ENCODE results near the gene MOCS2. TPM values are rescaled to one million over a fixed set of nuclear protein-coding genes. Genes with fewer than 3 reads are reported as not detected.

MOCS2 gene
- total RNA-seq: 100 to 1,000 TPM in 1 of 10 donors, 10 to 100 TPM in 9; 68.3 to 113 (median 80.3) TPM
- 100 to 1,000 TPM in 1 of 2 donors, 10 to 100 TPM in 1; 66.3 to 135 TPM for polyA plus RNA-seq
- long read RNA-seq, donor 1, transcript MOCS2-203 (7 exons, 1,337 nt): major isoform, 103 of 132 reads
- long read RNA-seq, donor 1, transcript MOCS2-202 (7 exons, 1,785 nt): minor isoform, 11 of 132 reads
- long read RNA-seq, donor 1, partial matches to known transcripts: 5 of 132 reads
- long read RNA-seq, donor 1, other reads (novel, unspliced or antisense): 10 of 132 reads
- long read RNA-seq, donor 2, transcript MOCS2-202 (7 exons, 1,785 nt): minor isoform, 15 of 118 reads
- long read RNA-seq, donor 2, transcript MOCS2-203 (7 exons, 1,337 nt): major isoform, 87 of 118 reads
- long read RNA-seq, donor 2, partial matches to known transcripts: 2 of 118 reads
- long read RNA-seq, donor 2, other reads (novel, unspliced or antisense): 12 of 118 reads
- long read RNA-seq, donor 3, transcript MOCS2-203 (7 exons, 1,337 nt): major isoform, 245 of 272 reads
- long read RNA-seq, donor 3, transcript MOCS2-202 (7 exons, 1,785 nt): minor isoform, 7 of 272 reads
- long read RNA-seq, donor 3, partial matches to known transcripts: 10 of 272 reads
- long read RNA-seq, donor 3, other reads (novel, unspliced or antisense): 8 of 272 reads

- DNase-seq (peak; percentile 90 to 95), ATAC-seq (peak; percentile 99 to 100 (median 100))
- 0 to 1% methylated on average over 53 to 54 of the region's 54 CpGs for WGBS, 2 donors
- intact Hi-C loops (cut with DNase I): loop anchor here in 1 of 10 donors (10.0 kb wide), 1 partner anchor 305 kb away; no protein-coding TSS in a partner anchor
- peaks cover 0 to 5% (median 0%) of the 10 kb centered on the region in 11 donors for H3K9me3 ChIP-seq
- no peak for TF ChIP-seq CTCF (IDR thresholded peaks at IDR 0.05)
- H3K27ac ChIP-seq: peak within 1 kb of the TSS; percentile 49 to 86 (median 82)
- H3K36me3 ChIP-seq: peaks cover 0 to 33% (median 0%) of the 10 kb centered on the region in 9 donors
- H3K4me1 ChIP-seq: peaks cover 0 to 30% (median 20%) of the 10 kb centered on the region in 9 donors
- peak within 1 kb of the TSS; percentile 40 to 85 (median 76) for H3K4me3 ChIP-seq
- H3K27me3 ChIP-seq: no peaks in the 10 kb centered on the region
Observed at GRCh38 chr5:53109443-53110127, at the start of gene MOCS2. Gene MOCS2, minus strand, starts transcription at chr5:53109757. Its CDS starts 2,583 bp downstream, at chr5:53107174.

GRCh38 chr5:53151713-53152458 is 42.3 kb upstream of the MOCS2 start:
- 87% methylated on average over 3 of the region's 3 CpGs for WGBS, 2 donors
- intact Hi-C loops (cut with DNase I): no loop called here
- no peaks in the 10 kb centered on the region for H3K4me1 ChIP-seq
- DNase-seq (no peak), ATAC-seq (no peak)
- no peak for TF ChIP-seq CTCF (IDR thresholded peaks at IDR 0.05)
- H3K27me3 ChIP-seq: no peaks in the 10 kb centered on the region
- no peaks in the 10 kb centered on the region for H3K36me3 ChIP-seq
- H3K9me3 ChIP-seq: peaks cover 0 to 2% (median 0%) of the 10 kb centered on the region in 11 donors
- H3K4me3 ChIP-seq: no peak overlapping the region
- H3K27ac ChIP-seq: no peak overlapping the region

- WGBS, 2 donors: 56 to 74% methylated on average over 1 of the region's 1 CpG
- Histone ChIP-seq H3K27me3 (no peaks in the 10 kb centered on the region), H3K4me1 (no peaks in the 10 kb centered on the region), H3K4me3 (no peak overlapping the region), H3K36me3 (no peaks in the 10 kb centered on the region), H3K9me3 (no peaks in the 10 kb centered on the region), H3K27ac (no peak overlapping the region)
- no peak for TF ChIP-seq CTCF (IDR thresholded peaks at IDR 0.05)
- ATAC-seq (no peak), DNase-seq (no peak)
- intact Hi-C loops (cut with DNase I): no loop called here
Observed at GRCh38 chr5:53133020-53133419, 23.5 kb upstream of the MOCS2 start.

Data from heart right ventricle (tissue), 16 donors.